ENCODE data around the gene MFNG.

Gene MFNG

GRCh38 chr22:37449331-37450001 is 36.7 kb downstream of the MFNG start:
- no peak for DNase-seq (ENCODE audit: low spot score)
- TF ChIP-seq CTCF (IDR thresholded peaks at IDR 0.05; ENCODE audit: extremely low read depth, missing control alignments): no peak

- no peak for DNase-seq (ENCODE audit: low spot score)
- no peak for TF ChIP-seq CTCF (IDR thresholded peaks at IDR 0.05; ENCODE audit: extremely low read depth, missing control alignments)
These were observed 37.6 kb downstream of the MFNG start for GRCh38 chr22:37448516-37449127.

GRCh38 chr22:37445501-37445900 is 40.7 kb downstream of the MFNG start:
- no peak for DNase-seq (ENCODE audit: low spot score)
- TF ChIP-seq CTCF (IDR thresholded peaks at IDR 0.05; ENCODE audit: extremely low read depth, missing control alignments): no peak

- DNase-seq (ENCODE audit: low spot score): no peak
- no peak for TF ChIP-seq CTCF (IDR thresholded peaks at IDR 0.05; ENCODE audit: extremely low read depth, missing control alignments)
These were observed 42.2 kb downstream of the MFNG start for GRCh38 chr22:37443977-37444376.

- no peak for TF ChIP-seq CTCF (IDR thresholded peaks at IDR 0.05; ENCODE audit: extremely low read depth, missing control alignments)
- no peak for DNase-seq (ENCODE audit: low spot score)
These were observed 43.1 kb downstream of the MFNG start for GRCh38 chr22:37443086-37443485.

GRCh38 chr22:37442537-37442936 is 43.6 kb downstream of the MFNG start:
- no peak for TF ChIP-seq CTCF (IDR thresholded peaks at IDR 0.05; ENCODE audit: extremely low read depth, missing control alignments)
- DNase-seq (ENCODE audit: low spot score): no peak

- TF ChIP-seq CTCF (IDR thresholded peaks at IDR 0.05; ENCODE audit: extremely low read depth, missing control alignments): no peak
- no peak for DNase-seq (ENCODE audit: low spot score)
These were observed 44.0 kb downstream of the MFNG start for GRCh38 chr22:37442135-37442534.
